HCT116 (cell line): Measurements from ENCODE around the gene DCAF15. TPM values are rescaled to one million over a fixed set of nuclear protein-coding genes. Genes with fewer than 3 reads are reported as not detected.

Experiments
- ATAC-seq: fragments of 200-7000 bp; cut with Tn5 transposase; 2 replicates; pipeline ENCODE4 v1.9.1; 2020; ENCODE audit warnings: mild to moderate bottlenecking, moderate library complexity
- BruUV-seq: library from RNA; stranded (reverse); fragments of 400-500 nt; replicated peaks from 2 replicates; lab custom pipeline; 2021; lab: Mats Ljungman, UMichigan
- CTCF ChIA-PET: fragments of 300-600 bp; sonication (Branson Sonifier 250); formaldehyde crosslinking; loops from one replicate; lab custom pipeline; 2021; ENCODE audit warnings: antibody characterized with exemption; lab: Charles Lee
- POLR2A ChIA-PET: fragments of 300-600, 350-600 bp; sonication (Branson Sonifier 250); formaldehyde crosslinking; loops from one replicate; lab custom pipeline; 2021; ENCODE audit warnings: antibody characterized with exemption; lab: Charles Lee
- RAD21 ChIA-PET, 2 experiments: fragments of 300-600 bp; sonication (Branson Sonifier 250); formaldehyde crosslinking; loops; one replicate each; lab custom pipeline; 2023; ENCODE audit warnings: low total read pairs in 2 of 2; ENCODE audit not compliant: uncharacterized antibody in 2 of 2, unreplicated experiment in 2 of 2, low non-redundant PET in 1 of 2; lab: Charles Lee
- DNase-seq: peaks from one replicate; pipeline ENCODE4 v3.0.0-alpha.2; 2010; ENCODE audit warnings: low read depth, low spot score
- H2AFZ ChIP-seq: fragments of 200-600 bp; shearing (Covaris generic), sonication (generic); 2 replicates; pipeline ENCODE4 v1.6.1; 2017; ENCODE audit warnings: low read depth, mixed run types, mixed read lengths, antibody characterized with exemption, low read length; ENCODE audit not compliant: poor library complexity, severe bottlenecking
- H3K27ac ChIP-seq: 2 replicates; pipeline ENCODE4 v1.5.1; 2012; ENCODE audit warnings: low read depth, low read length
- H3K27me3 ChIP-seq: fragments of 200-600 bp; sonication (generic); 2 replicates; pipeline ENCODE4 v1.6.1; 2016; ENCODE audit warnings: mixed run types, low read length, mixed read lengths; ENCODE audit not compliant: insufficient read depth
- H3K36me3 ChIP-seq, 2 experiments: fragments of 200-500 bp in 1 of 2; fragments of 200-600 bp in 1 of 2; sonication (Bioruptor generic) in 1 of 2; sonication (generic) in 1 of 2; 2 replicates each; pipeline versions ENCODE4 v1.5.1 to v1.6.1; 2014 to 2016; ENCODE audit warnings: low read length in 2 of 2, inconsistent platforms in 1 of 2, mixed read lengths in 1 of 2, mixed run types in 1 of 2; ENCODE audit not compliant: insufficient read depth in 2 of 2, control insufficient read depth in 1 of 2
- H3K4me1 ChIP-seq, 2 experiments: fragments of 200-600 bp in 1 of 2; sonication (generic) in 1 of 2; 2 replicates each; pipeline versions ENCODE4 v1.5.1 to v1.6.1; 2012 to 2017; ENCODE audit warnings: low read length in 2 of 2, inconsistent platforms in 1 of 2, mild to moderate bottlenecking in 1 of 2, mixed read lengths in 1 of 2, mixed run types in 1 of 2, moderate library complexity in 1 of 2; ENCODE audit not compliant: insufficient read depth in 2 of 2, control insufficient read depth in 1 of 2
- H3K4me2 ChIP-seq: fragments of 200-600 bp; sonication (generic); 2 replicates; pipeline ENCODE4 v1.6.1; 2017; ENCODE audit warnings: mixed run types, low read length, mixed read lengths
- H3K4me3 ChIP-seq, 2 experiments: fragments of 200-600 bp in 1 of 2; sonication (generic) in 1 of 2; replicated peaks in 1 of 2; 2 replicates each; pipeline ENCODE4 v1.5.1; 2011 to 2016; ENCODE audit warnings: low read length in 2 of 2, control low read depth in 1 of 2, low read depth in 1 of 2, mild to moderate bottlenecking in 1 of 2, mixed read lengths in 1 of 2, mixed run types in 1 of 2
- H3K79me2 ChIP-seq: fragments of 200-600 bp; sonication (generic); 2 replicates; pipeline ENCODE4 v1.6.1; 2017; ENCODE audit warnings: mild to moderate bottlenecking, mixed run types, low read length, moderate library complexity, mixed read lengths; ENCODE audit not compliant: insufficient read depth
- H3K9ac ChIP-seq: fragments of 200-600 bp; sonication (generic); 2 replicates; pipeline ENCODE4 v1.6.1; 2016; ENCODE audit warnings: low read length, mixed read lengths
- H3K9me2 ChIP-seq: fragments of 200-600 bp; sonication (generic), shearing (Covaris generic); 2 replicates; pipeline ENCODE4 v1.6.1; 2017; ENCODE audit warnings: mixed run types, mild to moderate bottlenecking, moderate library complexity; ENCODE audit not compliant: insufficient read depth
- H3K9me3 ChIP-seq, 2 experiments: fragments of 200-500 bp in 1 of 2; fragments of 200-600 bp in 1 of 2; sonication (Bioruptor generic) in 1 of 2; sonication (generic) in 1 of 2; 2 replicates each; pipeline ENCODE4 v1.6.1; 2014 to 2017; ENCODE audit warnings: low read length in 2 of 2, mixed read lengths in 2 of 2, inconsistent platforms in 1 of 2, low read depth in 1 of 2, mild to moderate bottlenecking in 1 of 2, mixed run types in 1 of 2, moderate library complexity in 1 of 2; ENCODE audit not compliant: control insufficient read depth in 1 of 2, insufficient read depth in 1 of 2
- H4K20me1 ChIP-seq: fragments of 200-600 bp; sonication (generic), shearing (Covaris generic); 2 replicates; pipeline ENCODE4 v1.6.1; 2017; ENCODE audit warnings: mixed run types, mild to moderate bottlenecking, moderate library complexity; ENCODE audit not compliant: insufficient read depth
- ATF3 ChIP-seq: IDR thresholded peaks from 2 replicates; pipeline ENCODE4 v1.6.1; 2012
- CBX3 ChIP-seq: IDR thresholded peaks from 2 replicates; pipeline ENCODE4 v1.6.1; 2012; ENCODE audit warnings: low read depth
- CEBPB ChIP-seq: IDR thresholded peaks from 2 replicates; pipeline ENCODE4 v1.6.1; 2012; ENCODE audit warnings: low read depth
- EGR1 ChIP-seq: IDR thresholded peaks from 2 replicates; pipeline ENCODE4 v1.6.1; 2012; ENCODE audit warnings: low read depth
- ELF1 ChIP-seq: IDR thresholded peaks from 2 replicates; pipeline ENCODE4 v1.6.1; 2012; ENCODE audit warnings: low read depth, borderline replicate concordance
- FOSL1 ChIP-seq: IDR thresholded peaks from 2 replicates; pipeline ENCODE4 v1.6.1; 2012; ENCODE audit warnings: low read depth
- POLR2AphosphoS5 ChIP-seq: IDR thresholded peaks from 2 replicates; pipeline ENCODE4 v1.6.1; 2011; ENCODE audit warnings: mild to moderate bottlenecking, low read depth, low read length, moderate library complexity
- RAD21 ChIP-seq: IDR thresholded peaks from 2 replicates; pipeline ENCODE4 v1.6.1; 2012; ENCODE audit warnings: low read depth, mild to moderate bottlenecking
- SIN3A ChIP-seq: IDR thresholded peaks from 2 replicates; pipeline ENCODE4 v1.6.1; 2012; ENCODE audit warnings: low read depth
- SRF ChIP-seq: IDR thresholded peaks from 2 replicates; pipeline ENCODE4 v1.6.1; 2012; ENCODE audit warnings: low read depth
- TCF7L2 ChIP-seq: IDR thresholded peaks from 2 replicates; pipeline ENCODE4 v1.7.0; 2011; ENCODE audit warnings: borderline replicate concordance, inconsistent platforms; ENCODE audit not compliant: insufficient read depth, insufficient read length; ENCODE audit errors: extremely low read depth
- ZFX ChIP-seq: fragments of 450-650 bp; IDR thresholded peaks from 2 replicates; pipeline ENCODE4 v1.6.1; 2017
- intact Hi-C: fragments of 100-400 bp; cut with micrococcal nuclease; formaldehyde crosslinking; loops from 2 replicates; pipeline ENCODE4 v1.10.0; 2022
- total RNA-seq: library from RNA; stranded (reverse); gene quantifications from one replicate; pipeline ENCODE4 v1.2.1, GENCODE V29; 2021; ENCODE audit not compliant: unreplicated experiment
- TF ChIP-seq, protein P1 (sequence below): IDR thresholded peaks from 2 replicates; pipeline ENCODE4 v1.6.1; 2012; ENCODE audit warnings: low read depth
- TF ChIP-seq, protein P2 (sequence below): IDR thresholded peaks from 2 replicates; pipeline ENCODE4 v1.6.1; 2012

Gene DCAF15
- total RNA-seq, 1 experiment from 2014 or later, result 46.2 TPM

DNA sequence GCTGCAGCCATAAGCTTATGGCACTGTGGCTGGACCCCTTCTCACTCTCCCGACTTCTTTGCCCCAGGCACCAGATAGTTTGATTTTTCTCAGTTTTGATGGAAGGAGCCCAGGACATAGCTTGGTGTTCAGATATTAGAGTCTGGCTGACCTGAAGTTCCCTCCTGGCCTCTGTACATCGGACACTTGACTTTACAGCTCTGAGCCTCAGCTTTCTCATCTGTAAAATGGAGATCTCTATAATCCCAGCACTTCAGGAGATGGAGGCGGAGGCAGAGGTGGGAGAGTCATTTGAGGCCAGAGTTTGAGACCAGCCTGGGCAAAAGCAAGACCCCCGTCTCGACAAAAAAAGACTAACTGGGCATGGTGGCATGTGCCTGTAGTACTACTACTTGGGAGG is 45.4 kb upstream of the DCAF15 start:
- H3K4me3 ChIP-seq, result peak overlapping the region; percentile 69 to 80
- no peaks in the 10 kb centered on the region for H3K9me2 ChIP-seq
- ChIA-PET RAD21 (interaction anchor here in 1 of 2 experiments (1.2 kb wide), 1 partner anchor 10 kb away, joined by 3 read pairs; no protein-coding TSS in a partner anchor), POLR2A (interaction anchor here (1.0 kb wide), 1 partner anchor 10 kb away, joined by 3 read pairs; no protein-coding TSS in a partner anchor), CTCF (no interaction called here)
- intact Hi-C loops, result loop anchor here (1.0 kb wide), 1 partner anchor 166 kb away; no protein-coding TSS in a partner anchor
- peak overlapping the region; percentile 87; the same call in 1 of the 2 replicates for H3K27ac ChIP-seq
- DNase-seq (no peak), ATAC-seq (no peak)
- no peaks in the 10 kb centered on the region for H4K20me1 ChIP-seq
- H2AFZ ChIP-seq, result no peak overlapping the region
- H3K79me2 ChIP-seq, result peaks cover 5% of the 10 kb centered on the region
- no peaks in the 10 kb centered on the region for H3K27me3 ChIP-seq
- H3K4me1 ChIP-seq, result peaks cover 9 to 16% of the 10 kb centered on the region in 2 experiments; a peak in 3 of 4 replicates
- H3K9me3 ChIP-seq, result no peaks in the 10 kb centered on the region
- peak overlapping the region; percentile 93 for H3K4me2 ChIP-seq
- peak overlapping the region; percentile 77 for H3K9ac ChIP-seq
- TF ChIP-seq CBX3 (no peak), CEBPB (no peak), EGR1 (no peak)
- BruUV-seq, result TSS peak; percentile 74
- H3K36me3 ChIP-seq, result 0 out of 4 replicates have a peak, but pooled peaks cover 0 to 3% of the 10 kb centered on the region in 2 experiments

GRCh38 chr19:13908674-13909073 is 43.6 kb upstream of the DCAF15 start:
- ATAC-seq, result no peak
- no peaks in the 10 kb centered on the region for H3K27me3 ChIP-seq
- DNase-seq, result no peak
- H2AFZ ChIP-seq, result no peak overlapping the region
- intact Hi-C loops, result no loop called here
- BruUV-seq, result no TSS peak
- ChIA-PET CTCF (no interaction called here), RAD21 (no interaction called here), POLR2A (no interaction called here)
- H3K27ac ChIP-seq, result no peak overlapping the region
- peaks cover 4 to 12% of the 10 kb centered on the region in 2 experiments; a peak in 3 of 4 replicates for H3K36me3 ChIP-seq
- H3K9ac ChIP-seq, result no peak overlapping the region
- no peaks in the 10 kb centered on the region for H3K9me2 ChIP-seq
- no peak overlapping the region for H3K4me3 ChIP-seq
- H3K9me3 ChIP-seq, result no peaks in the 10 kb centered on the region
- H4K20me1 ChIP-seq, result no peaks in the 10 kb centered on the region
- no peak overlapping the region for H3K4me2 ChIP-seq
- H3K79me2 ChIP-seq, result peaks cover 5% of the 10 kb centered on the region
- TF ChIP-seq FOSL1 (no peak), ELF1 (no peak), SRF (no peak), TCF7L2 (no peak), POLR2AphosphoS5 (no peak), ATF3 (no peak), SIN3A (no peak), ZFX (no peak), CEBPB (no peak), RAD21 (no peak)
- TF ChIP-seq, protein P1, sequence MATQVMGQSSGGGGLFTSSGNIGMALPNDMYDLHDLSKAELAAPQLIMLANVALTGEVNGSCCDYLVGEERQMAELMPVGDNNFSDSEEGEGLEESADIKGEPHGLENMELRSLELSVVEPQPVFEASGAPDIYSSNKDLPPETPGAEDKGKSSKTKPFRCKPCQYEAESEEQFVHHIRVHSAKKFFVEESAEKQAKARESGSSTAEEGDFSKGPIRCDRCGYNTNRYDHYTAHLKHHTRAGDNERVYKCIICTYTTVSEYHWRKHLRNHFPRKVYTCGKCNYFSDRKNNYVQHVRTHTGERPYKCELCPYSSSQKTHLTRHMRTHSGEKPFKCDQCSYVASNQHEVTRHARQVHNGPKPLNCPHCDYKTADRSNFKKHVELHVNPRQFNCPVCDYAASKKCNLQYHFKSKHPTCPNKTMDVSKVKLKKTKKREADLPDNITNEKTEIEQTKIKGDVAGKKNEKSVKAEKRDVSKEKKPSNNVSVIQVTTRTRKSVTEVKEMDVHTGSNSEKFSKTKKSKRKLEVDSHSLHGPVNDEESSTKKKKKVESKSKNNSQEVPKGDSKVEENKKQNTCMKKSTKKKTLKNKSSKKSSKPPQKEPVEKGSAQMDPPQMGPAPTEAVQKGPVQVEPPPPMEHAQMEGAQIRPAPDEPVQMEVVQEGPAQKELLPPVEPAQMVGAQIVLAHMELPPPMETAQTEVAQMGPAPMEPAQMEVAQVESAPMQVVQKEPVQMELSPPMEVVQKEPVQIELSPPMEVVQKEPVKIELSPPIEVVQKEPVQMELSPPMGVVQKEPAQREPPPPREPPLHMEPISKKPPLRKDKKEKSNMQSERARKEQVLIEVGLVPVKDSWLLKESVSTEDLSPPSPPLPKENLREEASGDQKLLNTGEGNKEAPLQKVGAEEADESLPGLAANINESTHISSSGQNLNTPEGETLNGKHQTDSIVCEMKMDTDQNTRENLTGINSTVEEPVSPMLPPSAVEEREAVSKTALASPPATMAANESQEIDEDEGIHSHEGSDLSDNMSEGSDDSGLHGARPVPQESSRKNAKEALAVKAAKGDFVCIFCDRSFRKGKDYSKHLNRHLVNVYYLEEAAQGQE, result no peak
- TF ChIP-seq, protein P2, sequence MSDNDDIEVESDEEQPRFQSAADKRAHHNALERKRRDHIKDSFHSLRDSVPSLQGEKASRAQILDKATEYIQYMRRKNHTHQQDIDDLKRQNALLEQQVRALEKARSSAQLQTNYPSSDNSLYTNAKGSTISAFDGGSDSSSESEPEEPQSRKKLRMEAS, result no peak
- H3K4me1 ChIP-seq, result peaks cover 9 to 12% of the 10 kb centered on the region in 2 experiments; a peak in 2 of 4 replicates
